Stimulated activated CD8-positive, alpha-beta memory T cell treated with anti-CD3 and anti-CD28 coated beads, Interleukin-7, amount 100 ng/mL, for 24 hours (primary cell): ENCODE measurements around the gene WDFY2.

ENCODE experiments used
- DNase-seq: peaks from one replicate; pipeline ENCODE4 v3.0.0-alpha.2; 2020; ENCODE audit warnings: low read depth

Gene WDFY2

DNA sequence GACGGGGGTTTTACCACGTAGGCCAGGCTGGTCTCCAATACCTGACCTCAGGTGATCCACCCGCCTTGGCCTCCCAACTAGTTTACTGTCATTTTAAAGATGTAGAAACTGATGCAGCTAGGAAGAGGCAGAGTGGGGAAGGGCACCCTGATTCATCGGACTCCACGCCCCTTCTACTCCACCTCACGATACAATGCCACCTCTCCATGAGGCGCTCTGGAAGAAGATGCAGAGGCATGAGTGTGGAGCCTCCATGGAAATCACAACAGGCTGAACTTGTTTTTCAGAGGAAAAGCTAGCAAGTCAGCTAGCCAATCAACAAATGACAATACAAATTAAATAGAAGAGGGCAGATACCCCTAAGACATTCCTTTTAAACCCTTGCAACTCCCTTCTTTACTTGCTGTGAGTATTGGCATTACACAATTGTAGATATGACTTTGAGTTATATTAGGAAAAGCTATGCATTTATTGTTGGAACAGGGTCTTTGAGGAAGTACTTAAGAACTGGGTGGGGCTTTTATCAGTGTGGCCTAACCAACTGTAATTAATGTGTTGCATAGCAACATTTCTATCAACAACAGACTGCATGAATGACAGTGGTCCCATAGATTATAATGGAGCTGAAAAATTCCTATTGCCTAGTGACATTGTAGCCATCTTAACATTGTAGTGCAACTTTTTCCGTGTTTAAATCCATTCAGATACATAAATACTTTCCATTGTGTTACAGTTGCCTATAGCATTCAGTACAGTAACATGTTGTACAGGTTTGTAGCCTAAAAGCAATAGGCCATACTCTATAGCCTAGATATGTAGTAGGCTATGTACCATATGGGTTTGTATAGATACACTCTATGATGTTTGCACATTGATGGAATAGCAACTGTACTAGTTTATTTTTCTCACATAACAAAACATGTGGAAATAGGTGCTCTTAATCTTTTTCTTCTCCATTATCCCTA is 17.6 kb downstream of the WDFY2 start:
- DNase-seq, result no peak

DNA sequence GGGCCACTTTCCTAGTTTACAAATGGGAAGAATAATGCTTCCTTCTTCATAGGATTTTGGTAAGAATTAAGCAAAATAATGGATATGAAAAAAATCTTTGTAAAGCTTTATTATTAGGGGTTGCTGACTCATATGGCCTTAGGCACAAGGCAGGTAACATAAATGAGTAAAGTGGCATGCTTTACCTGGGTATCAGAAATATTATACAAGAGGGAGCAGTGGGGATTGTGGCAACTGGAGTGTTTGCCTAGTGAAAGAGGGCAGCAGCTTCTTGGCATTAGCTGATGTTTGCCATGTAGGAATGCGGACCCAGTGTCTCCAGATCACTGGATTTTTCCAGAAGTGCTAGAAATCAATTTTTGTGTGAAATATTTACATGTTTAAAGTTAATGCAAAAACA is 19.5 kb downstream of the WDFY2 start:
- no peak for DNase-seq

DNA sequence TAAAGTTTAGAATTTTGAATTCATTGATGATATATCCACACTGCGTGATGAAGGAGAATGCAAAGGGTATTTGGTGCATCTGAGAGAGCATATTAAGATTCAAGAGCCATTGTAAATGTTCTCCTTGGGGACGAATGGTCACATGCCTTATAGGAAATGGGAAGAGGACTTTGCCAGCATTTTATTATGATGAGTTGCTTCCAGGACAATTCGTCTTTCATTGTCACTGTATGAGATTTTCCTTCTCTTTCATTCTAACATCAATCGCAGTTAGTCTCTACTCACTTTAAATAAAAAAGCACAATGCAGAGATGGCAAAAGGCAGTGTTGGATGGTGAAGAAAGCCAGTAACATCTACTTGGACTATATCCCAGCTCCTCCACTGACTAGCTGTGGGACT is 21.4 kb downstream of the WDFY2 start:
- DNase-seq, result no peak

DNA sequence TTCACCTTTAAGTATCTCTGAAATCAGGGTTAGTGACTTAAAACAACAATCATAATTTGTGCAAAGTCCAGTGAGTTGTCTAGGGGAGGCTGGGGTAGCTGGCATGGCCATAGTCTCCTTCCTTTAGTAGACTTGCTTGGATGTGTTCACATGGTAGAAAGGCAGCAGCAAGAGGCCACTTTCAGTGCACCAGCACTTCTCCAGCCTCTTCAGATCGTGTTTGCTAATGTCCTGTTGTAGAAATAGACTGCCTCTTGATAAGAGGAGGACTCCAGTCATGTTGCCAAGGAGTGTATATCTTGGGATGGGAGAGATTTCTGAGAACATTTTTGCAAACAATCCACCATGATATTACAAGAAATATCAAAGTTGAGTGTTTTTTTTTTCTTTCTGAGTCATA is 22.9 kb downstream of the WDFY2 start:
- no peak for DNase-seq

DNA sequence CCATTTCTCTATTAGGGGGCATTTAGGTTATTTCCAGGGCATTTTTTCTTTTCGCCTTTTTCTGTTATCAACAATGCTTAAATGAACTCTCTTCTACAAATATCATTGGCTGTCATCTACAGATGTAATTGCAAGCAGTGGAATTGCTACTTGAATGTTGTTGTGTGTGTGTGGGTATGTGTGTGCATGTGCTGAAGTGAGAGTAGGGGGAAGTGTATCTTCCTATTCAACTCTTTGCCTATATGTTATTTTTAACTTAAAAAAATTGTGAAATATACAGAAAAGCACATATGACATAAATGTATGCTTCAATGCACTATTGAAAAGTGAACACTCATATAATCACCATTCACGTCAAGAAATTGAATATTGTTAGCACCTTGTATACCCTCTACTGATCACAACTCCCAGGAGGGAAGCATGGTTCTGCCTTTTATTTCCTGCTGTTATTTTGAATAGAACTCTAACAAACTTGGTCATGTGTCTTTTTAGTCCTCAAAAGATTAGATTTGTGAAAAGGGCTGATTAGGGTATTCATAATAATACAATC is 24.7 kb downstream of the WDFY2 start:
- DNase-seq, result no peak

DNA sequence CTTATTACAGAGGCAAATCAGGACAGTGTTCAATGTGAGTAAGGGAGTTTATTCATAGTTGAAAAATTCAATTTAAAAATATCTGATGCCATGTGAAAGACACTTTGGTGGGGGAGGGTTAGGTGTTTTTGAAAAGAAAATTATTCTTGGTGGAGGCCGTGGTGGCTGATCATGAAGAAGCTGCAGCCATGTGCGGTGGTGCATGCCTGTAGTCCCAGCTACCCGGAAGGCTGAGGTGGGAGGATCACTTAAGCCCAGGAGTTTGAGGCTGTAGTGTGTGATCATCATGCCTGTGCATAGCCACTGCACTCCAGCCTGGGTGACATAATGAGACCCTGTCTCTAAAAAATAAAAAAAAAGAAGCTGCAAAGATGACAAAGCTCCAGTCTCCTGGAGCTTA is 28.6 kb downstream of the WDFY2 start:
- no peak for DNase-seq

DNA sequence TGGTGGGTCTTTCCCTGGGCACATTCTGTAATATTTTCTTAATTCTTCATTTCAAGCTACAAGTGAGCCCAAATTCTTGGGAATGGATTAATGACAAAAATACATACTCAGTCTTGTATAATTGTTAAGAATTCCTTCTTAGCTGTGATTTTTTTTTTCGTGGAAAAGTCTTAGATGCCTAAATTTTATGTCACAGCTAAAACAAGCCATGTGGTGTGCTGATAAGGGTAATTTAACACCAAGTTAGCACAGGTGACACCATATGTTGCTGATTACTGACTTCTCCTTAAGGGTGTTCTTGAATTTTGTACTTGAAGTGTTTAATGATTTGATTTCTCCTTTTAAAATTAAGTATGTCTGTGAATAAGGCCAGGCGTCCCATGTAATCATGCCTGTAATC is 29.3 kb downstream of the WDFY2 start:
- DNase-seq, result no peak

DNA sequence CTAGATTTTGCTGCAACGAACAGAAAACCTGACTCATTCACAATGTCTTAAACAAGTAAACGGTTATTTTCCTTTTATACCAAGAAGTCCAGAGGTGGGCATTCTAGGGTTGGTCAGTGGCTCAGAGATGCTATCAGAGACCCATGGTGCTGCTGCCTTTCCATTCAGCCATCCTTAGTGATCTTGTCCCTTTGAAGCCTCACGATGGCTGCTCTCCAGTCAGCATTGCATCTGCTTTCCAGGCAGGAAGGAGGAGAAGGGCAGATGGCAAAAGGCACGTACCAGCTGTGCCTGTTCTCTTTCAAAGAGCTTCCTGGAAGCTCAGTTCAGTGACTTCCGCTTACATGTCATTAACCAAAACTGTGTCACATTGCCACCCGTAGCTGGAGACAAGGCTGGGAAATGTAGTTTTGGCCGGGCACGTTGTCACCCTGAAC is 30.1 kb downstream of the WDFY2 start:
- DNase-seq, result no peak

DNA sequence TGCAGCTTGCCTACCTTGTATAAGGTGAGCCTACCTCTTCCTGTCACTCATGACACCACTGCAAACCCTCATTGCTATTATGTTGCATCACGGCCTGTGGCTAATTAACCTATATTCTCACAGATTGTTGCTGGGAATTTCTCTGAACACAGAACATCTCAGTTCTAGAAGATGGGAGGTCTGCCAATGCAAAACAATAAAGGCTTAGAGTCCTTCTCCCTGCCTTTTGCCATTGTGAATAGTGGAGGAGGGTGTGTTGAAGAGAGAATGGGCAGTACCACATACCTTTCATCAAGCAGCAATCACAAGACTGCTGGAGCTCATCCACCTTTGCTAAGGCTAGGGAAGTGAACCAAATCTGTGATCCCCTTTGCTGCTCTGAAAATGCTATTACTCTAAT is 34.4 kb downstream of the WDFY2 start:
- DNase-seq, result no peak

DNA sequence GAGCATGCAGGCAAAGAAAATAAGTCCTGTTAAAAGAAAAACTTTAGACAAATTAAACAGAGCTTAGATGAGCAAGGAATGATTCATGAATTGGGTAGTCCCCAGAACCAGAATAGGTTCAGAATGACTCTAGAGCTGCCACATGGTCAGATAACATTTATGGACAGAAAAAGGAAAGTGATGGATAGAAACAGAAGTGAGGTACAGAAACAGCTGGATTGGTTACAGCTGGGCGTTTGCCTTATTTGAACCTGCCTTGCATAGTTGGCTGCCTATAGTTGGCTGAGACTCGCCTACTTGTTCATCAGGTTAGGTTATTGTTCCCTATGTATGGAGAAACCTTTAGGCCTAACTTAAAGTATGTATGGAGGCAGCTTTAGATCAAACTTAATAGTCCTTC is 35.4 kb downstream of the WDFY2 start:
- DNase-seq, result no peak

DNA sequence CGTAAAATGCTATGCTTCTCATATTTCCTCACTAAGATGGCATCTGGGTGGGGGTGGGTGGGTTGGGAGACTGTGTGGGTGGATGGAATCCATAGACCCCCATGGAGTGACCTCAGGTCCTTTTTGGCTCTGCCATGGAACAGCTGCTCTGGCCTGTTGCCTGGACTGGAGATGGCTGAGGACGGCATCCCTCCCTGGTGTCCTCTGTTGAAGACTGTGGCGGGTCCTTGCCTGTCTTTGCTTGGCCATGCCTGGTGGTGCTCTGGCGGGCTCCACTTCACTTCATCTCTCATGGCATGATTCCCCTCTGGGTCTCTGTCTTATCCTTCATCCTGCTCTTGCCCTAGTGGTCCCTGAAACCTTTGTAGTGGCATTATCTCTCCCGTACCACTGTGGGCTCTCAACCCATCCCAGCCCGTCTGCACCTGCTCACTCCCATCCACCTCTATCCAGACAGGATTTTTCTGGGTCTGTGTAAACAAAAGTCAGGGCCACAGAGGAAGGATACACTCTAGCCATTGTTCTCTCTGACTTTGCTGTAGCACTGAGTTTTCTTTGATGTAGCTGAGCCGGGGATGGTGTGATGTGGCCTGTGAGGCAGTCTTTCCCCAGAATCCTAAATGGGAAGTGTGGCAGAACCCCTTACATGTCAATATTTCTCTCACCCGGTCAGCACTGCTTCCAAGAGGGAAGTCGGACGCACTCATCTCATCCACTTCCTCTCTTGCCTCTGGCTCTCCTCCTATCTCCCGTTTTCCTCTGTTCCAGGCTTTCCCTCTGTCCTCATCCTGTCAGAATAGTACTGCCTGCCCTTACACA is 36.1 kb downstream of the WDFY2 start:
- no peak for DNase-seq

DNA sequence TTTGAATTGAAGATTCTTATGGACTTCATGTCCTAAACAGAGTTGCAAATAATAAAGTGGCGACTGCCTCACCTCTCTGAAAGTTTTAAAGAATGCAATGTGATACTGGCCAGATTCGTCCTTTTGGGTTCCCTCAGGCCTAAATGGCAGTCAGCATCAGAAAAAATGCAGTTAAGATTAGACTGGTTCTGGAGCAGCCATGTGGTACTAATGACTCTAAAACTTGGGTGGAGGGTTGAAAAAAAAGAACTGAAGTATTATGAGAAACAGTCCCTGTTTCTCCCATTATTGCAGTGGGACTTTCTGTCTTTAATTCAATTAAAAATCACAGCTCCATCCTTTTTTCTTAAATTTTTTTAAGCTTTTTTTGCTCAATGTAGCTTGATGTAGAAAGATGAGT is 37.3 kb downstream of the WDFY2 start:
- no peak for DNase-seq

DNA sequence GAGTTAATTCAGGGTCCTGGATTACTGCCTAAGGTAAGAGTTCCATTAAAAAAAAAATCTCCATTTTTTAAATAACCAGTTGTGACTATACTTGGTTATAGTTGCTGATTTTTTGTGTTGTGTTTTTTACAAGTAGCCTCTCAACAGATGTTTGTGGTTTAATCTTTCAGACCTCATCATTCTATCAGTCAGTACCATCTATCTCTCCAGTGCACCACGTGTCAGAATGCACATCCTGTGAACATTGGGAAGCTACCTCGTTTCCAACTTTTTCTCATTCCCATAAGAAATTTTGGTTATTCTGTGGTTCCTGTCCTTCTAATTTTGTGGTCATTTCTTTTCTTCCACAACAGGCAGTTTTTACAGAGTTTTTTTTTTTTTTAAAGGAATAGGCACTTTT is 39.2 kb downstream of the WDFY2 start:
- DNase-seq, result no peak

DNA sequence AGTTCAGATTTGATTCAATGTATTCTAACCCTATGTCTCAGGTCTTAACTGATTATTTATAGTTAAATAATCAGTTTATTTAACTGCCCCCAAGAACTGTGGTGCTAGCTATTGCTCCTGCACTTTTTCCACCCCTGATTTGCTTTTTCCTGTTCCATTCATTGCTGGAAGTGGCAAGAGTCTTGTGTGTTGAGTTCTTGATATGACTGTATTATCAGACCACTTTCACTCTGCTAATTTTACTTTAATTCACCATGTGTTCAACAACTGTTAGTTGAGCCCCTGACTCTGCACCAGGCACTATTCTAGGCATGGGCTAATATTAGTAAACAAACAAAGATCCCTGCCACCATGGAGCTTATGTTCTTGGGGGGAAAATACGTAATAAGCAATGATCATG is 39.9 kb downstream of the WDFY2 start:
- DNase-seq, result no peak

DNA sequence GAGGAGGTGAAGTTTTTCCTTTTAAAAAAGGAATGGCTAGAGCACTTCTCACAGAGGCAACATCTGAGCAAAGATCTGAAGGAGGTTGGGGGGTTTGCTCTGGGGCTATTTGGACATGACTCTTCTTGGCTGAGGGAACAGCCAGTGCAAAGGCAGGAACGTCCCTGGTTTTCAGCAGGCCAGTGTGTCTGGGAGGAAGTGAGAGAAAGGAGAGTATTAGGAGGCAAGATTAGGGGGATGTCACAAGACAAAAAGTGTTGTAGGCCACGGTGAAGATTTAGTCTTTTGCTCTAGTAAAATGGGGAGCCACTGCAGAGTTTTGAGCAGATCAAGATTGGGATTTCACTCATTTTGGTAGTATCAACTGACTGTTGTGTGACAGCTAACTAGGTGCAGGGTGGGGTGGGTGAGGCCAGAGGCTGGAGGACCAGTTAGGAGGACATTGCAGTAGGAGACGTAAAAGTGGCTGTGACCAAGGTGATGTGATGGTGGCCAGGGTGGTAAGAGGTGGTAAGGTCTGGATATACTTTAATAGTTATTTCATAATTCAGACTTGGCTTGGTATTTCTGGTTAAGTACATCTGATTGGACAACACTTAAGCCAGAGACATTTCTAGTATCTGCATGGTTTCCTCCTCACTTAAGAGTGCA is 40.6 kb downstream of the WDFY2 start:
- no peak for DNase-seq

DNA sequence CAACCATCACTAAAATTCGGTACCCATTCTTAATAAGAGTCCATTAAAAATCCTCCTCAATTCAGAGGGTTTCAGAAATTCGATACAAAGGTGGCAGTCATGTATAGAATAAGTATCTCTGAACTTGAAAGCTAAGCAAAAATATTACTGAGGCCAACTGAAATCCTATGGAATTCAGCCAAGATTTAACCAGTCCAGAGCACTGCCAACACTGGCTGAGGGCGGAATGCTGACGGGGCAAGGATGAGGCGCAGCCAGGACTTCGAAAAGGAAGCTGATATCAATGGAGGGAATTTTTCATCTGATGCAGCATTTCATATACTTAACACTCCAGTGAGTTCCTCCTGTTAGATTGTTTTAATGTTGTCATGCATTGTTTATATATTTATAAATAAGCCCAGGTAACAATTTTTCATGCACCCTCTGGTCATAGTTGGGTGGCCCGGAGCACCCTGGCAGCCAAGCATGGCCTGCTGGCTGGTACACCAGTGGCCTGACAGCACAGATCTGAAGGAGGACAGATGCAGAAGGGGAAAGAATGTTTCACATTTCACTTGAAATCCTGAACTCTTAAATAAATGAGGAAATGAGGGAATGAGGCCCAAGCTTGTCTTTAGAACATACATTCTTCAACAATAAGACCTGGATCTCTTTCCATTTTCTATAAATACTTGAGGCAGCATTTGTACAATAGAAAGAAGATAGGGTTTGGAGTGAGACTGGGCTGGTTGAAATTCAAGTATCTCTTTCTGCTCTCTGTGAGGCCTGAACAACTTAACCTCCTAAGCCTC is 41.5 kb downstream of the WDFY2 start:
- DNase-seq, result no peak

DNA sequence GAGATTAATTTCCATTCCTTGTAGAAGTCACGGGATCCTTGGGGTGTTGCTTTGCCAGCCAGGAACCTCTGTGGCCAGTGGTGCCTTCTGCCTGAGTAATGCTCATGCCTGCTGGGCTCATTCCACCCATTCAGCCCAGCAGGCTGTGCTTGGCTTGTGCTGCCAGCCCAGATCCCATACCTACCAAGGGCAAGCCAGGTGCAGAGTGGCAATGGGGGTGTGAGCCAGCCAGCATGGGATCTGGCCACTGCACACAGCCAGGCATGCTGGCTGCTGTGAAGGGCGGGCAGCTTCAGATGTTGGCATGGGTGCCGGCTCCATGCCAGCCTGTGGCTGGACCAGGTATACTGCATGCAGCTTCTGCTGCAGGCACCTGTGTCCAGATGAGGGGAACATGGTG is 42.5 kb downstream of the WDFY2 start:
- DNase-seq, result no peak

DNA sequence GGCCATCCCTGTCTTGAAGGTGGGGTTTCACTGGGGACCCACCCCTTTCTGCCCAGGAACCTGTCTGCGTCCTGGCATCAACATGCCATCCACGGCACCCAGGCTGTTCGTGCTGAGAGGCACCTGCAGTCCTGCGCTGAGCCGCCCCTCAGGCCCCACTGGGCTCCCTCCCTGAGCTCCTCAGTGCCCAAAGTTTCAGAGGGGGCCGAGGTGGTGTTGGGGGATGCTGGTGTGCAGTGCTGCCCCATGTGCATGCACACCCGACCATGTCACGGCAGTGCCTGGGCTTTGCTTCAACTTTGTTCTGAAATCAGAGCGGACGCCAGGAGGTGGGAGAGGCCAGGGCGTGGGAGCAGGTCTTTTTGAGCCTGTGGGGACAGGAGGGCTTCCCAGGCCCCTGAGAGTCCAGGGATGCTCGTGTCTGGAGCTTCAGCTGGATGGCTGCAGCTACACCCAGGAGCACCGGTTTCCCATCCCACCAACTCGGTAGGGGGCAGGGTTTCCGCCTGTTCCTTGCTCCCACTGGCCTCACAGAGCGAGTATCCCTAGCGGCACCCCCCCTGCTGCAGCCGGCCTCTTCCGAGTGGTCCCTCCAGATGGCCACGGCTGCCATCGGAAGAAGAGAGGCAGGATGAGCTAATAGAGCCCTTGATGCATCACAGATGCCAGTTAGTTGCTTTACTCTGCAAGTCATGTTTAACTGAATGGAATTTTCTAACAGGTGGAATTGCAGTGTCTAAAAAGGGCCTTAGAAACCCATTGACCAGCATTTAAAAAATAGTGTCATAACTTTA is 44.0 kb downstream of the WDFY2 start:
- DNase-seq, result no peak

DNA sequence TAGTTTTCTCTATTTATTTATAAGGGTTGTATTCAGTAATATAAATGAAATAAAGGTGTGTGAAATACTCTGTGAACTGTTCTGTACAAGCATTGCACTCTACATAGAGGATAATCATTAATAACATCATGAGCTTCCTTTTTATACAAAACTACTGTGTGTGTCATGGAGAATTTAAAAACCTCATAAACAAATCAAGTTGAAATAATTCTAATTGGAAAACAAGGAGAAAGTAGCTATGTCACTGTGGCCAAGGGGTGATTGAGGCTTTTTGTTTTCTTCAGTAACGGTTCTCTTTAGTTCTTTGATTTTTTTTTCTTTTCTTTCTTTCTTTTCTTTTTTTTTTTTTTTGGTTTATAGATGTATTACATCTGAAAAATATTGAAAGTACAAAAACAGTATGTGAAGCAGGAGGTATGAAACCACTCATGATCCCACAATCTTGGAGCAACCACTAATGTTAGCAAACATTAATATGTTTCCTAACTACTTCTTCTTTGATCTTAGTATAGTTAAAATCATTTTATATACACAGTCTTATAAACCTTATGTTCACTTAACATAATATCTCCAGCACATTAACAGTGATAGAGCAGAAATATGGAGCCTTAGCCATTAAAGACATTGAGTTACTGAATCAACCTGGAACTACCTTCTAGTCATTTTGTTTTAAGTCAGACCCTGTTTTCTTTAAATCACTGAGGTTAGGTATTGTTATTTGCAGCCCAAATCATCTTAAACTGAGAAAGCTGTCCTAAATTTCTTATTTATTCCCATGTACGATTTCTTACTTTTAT is 45.4 kb downstream of the WDFY2 start:
- no peak for DNase-seq

DNA sequence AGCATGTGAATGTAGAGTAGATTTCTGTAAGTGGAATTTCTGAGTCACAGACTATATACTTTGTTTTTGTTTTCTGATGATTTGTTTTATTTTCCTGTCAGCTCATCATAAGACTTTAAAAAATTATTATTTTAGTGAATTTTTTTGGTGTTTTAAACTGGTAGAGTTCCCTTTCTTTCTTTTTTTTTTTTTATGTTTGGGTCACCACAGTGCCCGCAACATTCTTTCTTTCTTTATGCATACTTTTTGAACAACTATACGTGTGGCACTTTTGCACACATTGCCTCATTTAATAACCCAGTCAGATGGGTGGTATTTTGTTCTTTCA is 46.0 kb downstream of the WDFY2 start:
- DNase-seq, result no peak
